Skin of body (tissue), 2 donors: ENCODE results near the gene NR3C1. TPM values are rescaled to one million over a fixed set of nuclear protein-coding genes. Genes with fewer than 3 reads are reported as not detected.

Source experiments
- DNase-seq: peaks from one replicate; lab custom pipeline; 2025; lab: John Stamatoyannopoulos, UW
- total RNA-seq: library from RNA; depleted of rRNA; stranded (reverse); fragments of >200 nt; gene quantifications from one replicate; pipeline ENCODE4 v1.2.3, GENCODE V29; 2014

NR3C1 gene
- total RNA-seq, 1 donor from 2014 or later = 85.2 TPM

DNA sequence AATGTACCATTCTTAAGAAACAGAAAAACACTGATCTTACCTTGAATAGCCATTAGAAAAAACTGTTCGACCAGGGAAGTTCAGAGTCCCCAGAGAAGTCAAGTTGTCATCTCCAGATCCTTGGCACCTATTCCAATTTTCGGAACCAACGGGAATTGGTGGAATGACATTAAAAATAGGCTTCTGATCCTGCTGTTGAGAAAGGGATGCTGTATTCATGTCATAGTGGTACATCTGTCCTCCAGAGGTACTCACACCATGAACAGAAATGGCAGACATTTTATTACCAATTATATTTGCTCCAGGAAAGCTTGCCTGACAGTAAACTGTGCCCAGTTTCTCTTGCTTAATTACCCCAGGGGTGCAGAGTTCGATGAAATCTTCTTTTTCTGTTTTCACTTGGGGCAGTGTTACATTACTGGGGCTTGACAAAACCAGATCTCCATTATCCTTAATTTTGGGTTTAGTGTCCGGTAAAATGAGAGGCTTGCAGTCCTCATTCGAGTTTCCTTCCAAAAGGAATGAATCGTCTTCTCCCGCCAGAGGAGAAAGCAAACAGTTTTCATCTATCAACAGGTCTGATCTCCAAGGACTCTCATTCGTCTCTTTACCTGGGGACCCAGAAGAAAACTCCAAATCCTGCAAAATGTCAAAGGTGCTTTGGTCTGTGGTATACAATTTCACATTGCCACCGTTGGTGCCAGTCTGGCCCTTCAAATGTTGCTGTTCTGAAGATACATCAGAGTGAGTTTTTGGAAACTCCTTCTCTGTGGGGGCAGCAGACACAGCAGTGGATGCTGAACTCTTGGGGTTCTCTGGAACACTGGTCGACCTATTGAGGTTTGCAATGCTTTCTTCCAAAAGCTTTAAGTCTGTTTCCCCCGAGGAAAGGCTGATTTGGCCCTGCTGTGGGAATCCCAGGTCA is 3.6 kb downstream of the NR3C1 start:
- no peak for DNase-seq

DNA sequence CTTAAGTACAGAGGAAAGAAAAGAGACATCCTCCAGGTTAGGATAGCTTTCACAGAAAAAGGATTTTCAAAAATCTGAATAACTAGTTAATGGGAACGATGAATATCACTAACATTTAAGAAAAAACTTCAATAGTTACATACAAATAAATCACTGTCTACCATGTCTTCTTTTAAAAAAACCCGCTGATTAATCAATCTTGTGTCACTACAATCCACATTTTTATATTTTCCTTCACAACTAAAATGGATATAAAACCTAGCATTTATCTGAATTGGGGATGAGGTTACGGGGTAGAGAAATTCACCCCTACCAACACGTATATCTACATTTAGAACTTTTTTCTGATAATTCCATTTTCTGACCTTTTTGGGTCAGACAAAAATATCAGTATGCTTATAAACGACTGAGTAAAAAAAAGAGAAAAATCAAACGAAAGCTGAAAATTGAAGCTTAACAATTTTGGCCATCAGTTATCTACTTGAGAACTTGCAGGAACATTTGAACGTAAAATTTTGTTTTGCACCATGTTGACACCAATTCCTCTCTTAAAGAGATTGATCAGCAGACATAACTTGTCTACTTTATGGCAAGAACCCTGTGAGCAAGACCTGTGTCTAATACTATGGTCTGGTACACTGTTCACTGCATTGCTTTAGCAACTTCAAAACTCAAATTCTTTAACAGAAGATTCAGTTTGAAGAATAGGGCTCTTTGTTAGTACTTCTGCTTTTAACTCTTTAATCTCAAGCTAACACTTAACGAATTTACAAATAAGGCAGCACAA is 4.8 kb downstream of the NR3C1 start:
- DNase-seq = peak; percentile 15

DNA sequence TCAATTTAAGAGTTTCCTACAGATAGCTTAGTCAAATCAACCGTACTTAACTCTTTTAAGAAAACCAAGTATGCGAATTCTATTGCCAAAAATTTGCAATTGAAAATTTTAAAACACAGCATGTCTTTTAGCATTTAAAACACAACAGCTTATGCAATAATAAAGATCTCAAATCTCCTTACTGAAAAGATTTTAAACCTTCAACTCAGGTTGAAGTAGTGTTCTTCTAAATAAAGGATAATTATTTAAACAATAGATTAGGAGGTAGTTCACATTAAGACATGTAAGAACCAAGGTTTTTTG is 5.5 kb downstream of the NR3C1 start:
- no peak for DNase-seq

DNA sequence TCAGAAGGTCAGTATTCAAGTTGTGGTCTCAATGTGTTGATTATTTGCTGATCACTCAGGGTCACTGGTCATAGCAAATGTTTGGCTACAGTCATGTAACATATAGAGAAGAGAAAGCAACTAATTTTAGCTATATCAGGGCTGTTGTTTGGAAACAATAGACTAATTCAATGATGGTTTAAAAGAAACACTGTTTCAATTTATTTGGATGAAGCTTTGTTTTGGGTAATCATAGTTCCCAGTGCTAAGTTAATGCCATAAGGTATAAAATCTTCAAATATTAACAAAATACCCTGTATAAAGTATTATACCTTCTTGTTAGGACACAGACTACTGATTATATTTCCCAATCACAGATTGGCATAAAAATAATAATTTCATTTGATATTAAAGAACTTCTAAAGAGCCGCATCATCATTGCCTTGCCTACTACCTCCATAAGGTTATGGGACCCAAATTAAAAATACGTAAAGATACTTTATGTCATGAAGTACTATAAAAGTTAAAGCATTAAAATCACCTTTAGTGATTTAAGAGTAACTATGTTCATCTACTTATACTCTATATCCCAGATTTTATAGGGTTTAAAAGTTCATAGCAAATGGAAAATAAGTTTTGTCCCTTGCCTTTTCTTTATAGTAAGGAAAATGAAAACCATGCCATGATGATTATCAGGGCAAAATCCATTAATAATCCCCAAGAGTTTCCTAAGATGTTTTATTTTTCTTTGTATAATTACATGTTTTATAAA is 6.0 kb downstream of the NR3C1 start:
- DNase-seq = no peak

DNA sequence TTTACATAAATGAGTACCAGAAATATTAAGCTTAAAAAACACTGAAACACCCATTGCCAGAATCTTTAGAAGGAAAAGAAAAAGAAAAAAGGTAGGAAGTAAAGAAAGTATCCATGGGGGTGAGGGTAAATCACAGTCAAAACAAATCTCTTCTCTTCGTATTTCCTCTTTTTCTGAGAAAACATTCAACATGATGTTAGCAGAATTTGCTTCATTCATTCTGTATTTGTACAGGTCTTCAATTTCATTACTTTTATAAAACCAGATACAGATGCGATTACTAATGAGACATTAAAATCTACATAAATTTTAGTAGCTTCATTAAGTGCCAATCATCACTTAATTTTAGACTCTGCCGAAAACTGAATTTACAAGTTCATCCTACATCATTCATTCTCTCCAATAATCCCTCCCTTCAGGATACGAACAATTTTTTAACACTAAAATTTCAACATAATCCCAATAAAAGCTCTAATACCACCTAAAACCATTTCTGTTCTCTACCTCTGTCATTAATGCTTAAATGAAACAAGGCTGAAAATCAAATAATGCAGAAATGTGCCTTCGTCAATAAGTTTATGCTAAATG is 7.0 kb downstream of the NR3C1 start:
- DNase-seq = no peak

DNA sequence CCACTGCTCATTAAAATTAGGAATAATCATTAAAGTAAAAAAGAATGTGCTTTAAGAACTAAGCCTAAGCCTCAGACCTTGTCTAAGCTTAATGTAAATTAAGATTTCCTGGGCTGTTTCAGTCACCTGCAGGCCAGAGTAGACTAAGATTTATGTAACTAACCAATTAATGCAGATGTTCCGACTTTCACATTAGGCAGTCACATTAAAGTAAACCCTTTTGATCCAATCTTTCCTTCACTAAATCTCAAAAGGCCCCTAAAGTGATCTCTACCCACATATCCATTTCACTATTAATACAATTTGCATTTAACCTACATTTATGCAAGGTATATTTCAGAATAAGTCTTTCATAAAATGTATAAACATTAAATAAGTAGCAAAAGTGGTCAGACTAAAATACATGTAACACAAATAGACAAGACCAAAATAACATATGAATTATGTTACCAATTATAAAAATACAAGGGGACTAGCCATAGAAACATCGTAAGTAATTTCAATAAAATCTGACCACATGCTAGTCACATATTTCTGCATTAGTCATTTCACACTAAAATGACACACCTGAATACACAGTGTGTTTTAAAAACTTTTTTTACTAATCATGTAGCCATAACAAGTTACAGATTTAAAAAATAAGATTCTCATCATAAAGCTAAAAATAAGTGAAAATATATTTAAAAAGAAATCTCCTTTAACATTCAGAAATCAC is 7.7 kb downstream of the NR3C1 start:
- no peak for DNase-seq

DNA sequence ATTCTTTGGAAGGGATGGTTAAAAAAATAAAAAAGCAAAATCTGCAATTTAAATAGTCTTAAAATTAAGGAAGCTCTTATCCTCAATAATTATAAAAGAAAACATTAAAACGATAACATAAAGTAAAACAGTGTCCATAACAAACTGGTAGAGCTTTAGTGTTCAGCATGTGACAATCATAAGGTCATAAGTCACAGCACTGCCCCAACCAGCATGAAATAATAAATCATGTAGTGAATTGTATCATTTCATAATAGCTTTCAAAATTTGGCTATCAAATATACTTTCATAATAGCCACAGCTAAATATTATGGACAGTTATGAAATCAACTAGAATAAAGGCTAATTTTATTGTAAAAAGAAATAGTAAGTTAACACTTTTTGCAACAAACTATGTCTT is 10.0 kb downstream of the NR3C1 start:
- DNase-seq = no peak

DNA sequence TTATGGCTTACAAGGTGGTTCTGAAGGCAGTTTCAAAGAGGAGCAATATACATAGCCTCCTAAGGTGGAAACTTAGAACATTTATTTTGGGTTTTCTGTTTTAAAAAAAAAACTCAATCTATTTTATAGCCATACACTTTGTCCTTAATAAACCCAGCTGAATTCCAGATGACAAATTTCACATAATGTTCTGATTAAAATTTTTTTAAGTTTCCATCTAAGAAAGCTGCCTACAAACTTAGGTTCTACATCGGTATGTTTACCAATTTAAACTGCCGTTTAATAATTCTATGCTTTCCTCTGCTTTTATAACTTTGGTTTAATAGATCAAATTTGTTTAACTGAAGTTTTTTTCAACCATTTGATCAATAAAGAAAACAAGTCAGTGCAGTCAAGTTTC is 12.5 kb downstream of the NR3C1 start:
- DNase-seq = peak; percentile 39

DNA sequence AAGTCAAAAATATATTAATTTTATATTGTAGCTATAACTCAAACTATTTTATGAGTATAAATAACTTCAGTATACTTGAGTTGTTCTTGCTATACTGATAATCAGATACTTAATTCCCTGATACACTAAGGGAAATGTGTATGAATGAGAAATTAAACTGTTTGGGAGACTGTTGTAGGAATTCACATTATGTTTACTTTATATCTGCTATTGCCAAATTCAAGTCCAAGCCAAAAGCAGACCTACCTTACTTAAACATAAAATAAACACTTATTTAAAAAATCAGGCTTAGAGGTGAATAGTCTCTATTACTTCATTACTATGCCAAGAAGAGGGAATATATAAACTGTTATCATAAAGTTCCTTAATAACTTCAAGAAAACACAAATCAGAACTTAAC is 13.2 kb downstream of the NR3C1 start:
- no peak for DNase-seq

DNA sequence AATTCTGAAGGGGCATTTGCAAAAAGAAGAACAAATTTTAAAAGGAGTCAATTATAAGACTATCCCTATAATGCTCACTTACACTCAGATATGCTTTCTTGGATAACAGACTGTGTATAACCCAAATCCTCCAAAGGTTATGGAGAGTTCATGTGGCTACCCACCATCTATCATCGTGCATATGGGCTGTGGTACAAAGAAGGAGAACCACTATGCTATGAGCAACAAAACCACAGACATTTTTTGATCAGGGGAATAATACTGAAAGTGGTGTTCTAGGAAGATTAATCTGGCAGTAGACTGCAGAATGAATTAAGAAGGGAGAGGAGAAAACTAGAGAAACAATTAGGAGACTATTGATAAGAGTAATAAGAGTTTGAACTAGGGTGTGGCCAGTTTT is 16.8 kb downstream of the NR3C1 start:
- no peak for DNase-seq

DNA sequence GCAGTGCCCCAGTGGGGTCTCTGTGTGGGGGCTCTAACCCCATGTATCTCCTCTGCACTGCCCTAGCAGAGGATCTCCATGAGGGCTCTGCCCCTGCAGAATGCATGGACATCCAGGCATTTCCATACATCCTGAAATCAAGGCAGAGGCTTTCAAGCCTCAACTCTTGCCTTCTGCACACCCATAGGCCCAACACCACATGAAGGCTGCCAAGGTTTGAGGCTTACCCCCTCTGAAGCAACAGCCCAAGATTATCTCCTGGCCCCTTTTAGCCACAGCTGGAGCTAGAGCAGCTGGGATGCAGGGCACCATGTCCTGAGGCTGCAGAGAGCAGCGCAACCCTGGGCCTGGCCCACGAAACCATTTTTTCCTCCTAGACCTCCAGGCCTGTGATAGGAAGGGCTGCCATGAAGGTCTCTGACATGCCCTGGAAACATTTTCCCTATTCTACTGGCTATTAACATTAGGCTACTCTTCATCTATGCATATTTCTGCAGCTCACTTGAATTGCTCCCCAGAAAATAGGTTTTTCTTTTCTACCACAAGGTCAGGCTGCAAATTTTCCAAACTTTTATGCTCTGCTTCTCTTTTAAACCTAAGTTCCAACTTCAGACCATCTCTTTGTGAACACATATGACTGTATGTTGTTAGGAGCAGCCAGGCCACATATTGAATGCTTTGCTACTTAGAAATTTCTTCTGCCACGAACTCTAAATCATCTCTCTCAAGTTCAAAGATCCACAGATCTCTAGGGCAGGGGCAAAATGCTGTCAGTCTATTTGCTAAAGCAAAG is 18.4 kb downstream of the NR3C1 start:
- DNase-seq = no peak

DNA sequence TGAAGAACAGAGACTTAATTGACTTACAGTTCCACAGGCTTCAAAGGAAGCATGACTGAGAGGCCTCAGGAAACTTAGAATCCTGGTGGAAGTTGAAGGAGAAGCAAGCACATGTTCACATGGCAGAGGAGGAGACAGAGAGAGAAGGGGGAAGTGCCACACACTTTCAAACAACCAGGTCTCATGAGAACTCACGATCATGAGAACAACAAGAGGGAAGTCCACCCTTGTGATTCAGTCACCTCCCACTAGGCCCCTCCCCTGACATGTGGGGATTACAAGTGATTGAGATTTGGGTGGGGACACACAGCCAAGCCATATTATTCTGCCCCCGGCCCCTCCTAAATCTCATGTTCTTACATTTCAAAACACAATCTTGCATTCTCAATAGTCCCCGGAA is 19.5 kb downstream of the NR3C1 start:
- DNase-seq = no peak

DNA sequence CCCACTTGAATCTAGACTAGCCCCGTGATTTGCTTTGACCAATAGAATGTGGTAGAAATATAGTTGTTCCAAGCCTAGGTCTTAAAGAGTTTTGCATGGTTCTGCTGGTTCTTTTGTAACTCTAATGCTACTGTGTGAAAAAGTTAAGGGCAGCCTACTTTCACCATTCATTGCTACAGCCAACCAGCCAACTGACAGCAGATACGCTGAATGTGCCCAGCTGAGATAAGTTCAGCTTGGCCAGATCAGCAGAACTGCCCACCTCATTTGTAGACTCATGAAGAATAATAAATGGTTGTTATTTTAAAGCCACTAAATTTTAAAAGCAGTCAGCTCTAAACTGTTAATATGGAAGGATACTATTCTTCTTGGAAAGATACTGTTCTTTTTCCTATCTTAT is 23.9 kb downstream of the NR3C1 start:
- no peak for DNase-seq

DNA sequence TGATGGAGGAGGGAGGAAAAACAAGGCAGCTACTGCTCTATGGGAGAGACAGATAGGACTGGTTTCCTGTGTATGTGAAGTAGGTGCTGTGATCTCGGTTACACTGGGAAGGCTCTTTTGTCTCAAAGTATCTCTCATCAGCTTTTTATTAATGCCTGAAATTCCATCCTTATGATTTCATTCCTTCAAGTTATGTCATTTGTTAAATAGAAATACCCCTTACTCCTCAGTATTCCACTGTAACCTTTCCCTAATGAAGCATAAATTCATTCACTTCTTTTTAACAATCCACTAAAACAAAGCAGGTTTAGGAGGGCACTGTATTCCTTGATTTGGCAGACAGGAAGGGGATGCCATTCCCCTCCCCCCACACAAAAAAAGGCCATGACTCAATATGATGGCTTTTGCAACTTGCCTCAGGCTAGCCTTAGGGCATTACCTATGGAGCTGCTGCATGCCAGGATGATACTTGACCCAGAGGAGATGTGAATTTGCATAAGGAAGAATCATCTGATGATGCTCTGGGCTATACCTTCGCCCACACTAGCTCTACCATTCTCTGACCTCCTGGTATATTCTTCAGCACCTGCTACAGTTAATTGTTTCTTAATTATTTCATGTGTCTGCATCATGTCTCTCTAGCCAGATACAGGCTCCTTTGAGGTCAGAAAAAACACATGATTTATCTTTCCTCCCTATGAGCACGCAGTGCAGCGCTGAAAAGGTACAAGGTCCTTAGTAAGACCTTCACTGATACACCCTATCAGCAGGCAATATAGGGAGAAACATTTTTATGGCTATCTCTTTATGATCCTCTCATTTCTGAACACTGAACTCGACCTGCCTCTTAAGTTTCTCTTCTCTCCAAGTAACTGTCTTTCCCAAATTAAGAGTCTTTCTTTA is 26.3 kb downstream of the NR3C1 start:
- DNase-seq = no peak

DNA sequence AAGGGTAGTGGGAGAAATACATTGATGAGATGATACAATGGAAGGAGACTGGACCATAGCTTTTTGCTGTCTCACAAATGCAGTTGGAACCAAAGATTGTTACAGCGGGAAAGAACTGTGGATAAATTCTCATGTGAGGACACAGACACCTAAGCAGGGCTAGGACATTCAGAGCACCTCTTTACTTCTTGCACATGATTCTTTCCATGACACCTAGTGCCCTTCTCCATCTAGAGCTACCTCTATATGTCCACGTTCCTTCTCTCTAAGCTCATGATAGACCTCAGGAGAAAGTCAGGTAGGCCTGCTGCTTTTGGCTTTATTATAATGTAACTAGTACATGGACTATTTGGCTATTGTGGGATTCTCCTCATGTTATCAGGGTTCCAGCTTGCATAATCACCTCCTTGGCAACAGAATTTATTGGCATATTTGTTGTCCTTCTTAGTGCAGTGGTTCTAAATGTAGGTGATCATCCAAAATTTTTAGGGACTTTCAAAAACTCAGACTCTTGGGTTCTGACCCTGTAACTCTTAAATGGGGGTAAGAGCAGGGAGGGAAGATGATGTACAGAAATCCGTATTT is 27.2 kb downstream of the NR3C1 start:
- no peak for DNase-seq

DNA sequence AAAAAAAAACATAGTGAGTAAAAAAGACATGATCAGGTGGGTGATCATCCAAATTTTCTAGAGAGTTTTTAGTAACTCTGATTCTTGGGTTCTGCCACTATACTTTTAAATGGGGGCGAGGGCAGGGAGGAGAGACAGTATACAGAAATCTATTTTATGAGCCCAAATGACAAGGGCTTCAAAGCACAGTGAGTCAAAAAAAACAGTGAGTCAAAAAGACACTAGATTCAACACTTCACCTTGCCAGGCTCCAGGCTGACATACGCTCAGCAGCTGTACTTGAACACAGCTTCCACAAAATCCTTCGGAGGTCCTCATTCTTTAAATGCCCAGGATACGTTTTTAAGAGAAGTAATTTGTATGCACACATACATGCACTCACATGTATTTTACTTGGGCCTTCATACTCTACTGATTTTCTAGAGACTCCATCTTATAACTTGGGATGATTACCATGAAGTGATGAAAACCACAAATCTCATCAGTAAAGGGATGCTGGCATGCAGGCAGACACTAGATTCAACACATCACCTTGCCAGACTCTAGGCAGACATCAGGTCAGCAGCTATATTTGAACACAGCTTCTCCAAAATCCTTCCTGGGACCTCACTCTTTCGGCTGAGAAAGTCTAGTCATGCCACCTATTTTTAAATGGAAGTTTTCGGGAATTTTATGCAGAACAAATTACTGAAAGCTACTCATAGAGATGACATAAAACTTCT is 28.8 kb downstream of the NR3C1 start:
- no peak for DNase-seq

DNA sequence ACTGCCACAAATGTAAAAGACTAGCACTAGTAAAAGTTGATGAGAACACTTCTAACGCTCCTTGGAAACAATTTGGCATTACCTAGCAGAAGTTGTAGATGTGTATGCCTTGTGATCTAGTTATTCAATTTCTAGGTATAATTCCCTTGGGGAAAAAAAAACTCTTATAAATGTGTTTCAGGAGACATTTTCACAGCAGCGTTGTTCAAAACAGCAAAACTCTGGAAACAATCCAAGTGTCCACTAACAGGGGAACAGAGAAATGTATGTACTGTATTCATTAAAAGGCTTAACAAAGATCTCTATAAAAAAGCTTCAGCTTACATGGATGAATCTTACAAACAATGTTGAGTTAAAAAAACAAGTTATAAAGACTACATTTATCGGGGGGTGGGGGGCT is 30.4 kb downstream of the NR3C1 start:
- no peak for DNase-seq

DNA sequence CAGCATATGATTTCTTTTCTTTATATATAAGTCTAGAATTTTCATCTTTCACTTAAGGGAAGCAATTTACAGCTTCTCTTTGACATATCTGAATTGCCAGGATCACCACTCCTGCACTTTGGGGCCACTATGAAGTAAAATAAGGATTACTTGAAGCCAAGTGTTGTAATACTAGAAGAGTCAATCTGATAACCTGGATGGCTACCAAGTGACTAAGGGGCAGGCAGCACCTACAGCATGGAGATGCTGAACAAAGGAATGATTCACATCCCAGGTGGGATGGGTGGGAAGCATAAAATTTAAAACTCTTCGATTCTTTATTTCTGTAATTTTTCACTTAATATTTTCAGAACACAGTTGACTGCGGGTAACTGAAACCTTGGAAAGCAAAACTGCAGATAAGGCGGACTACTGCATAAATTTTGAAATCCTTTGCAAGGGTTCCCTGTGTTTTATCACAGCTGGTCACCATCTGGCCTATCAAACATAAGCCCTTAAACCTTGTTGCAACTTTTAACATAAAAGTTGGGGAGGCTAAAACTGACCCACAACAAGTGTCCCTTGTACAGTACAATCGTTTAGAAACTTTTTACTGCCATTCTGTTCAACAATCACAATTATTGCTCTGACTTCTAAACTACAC is 31.2 kb downstream of the NR3C1 start:
- no peak for DNase-seq
